IMR-90 (cell line): ENCODE measurements around the gene AUH. TPM values are rescaled to one million over a fixed set of nuclear protein-coding genes. Genes with fewer than 3 reads are reported as not detected.

ENCODE experiments used
- ATAC-seq: fragments of 200-7000 bp; cut with Tn5 transposase; 2 replicates; pipeline ENCODE4 v1.9.1; 2020; ENCODE audit warnings: low read depth, mild to moderate bottlenecking, moderate library complexity
- BruUV-seq: library from RNA; stranded (reverse); fragments of 400-500 nt; replicated peaks from 2 replicates; lab custom pipeline; 2021; lab: Mats Ljungman, UMichigan
- CTCF ChIA-PET: fragments of 300-600 bp; formaldehyde crosslinking; extraction: SDS; loops from one replicate; lab custom pipeline; 2021; ENCODE audit warnings: antibody characterized with exemption; lab: Yijun Ruan, JAX
- POLR2A ChIA-PET: fragments of 300-600 bp; sonication (Branson Sonifier 250); formaldehyde crosslinking; loops from one replicate; lab custom pipeline; 2022; ENCODE audit warnings: antibody characterized with exemption; ENCODE audit not compliant: unreplicated experiment; lab: Charles Lee
- DNase-seq: peaks from one replicate; pipeline ENCODE4 v3.0.0; 2013
- H2AFZ ChIP-seq: replicated peaks from 2 replicates; pipeline ENCODE3; 2013; ENCODE audit warnings: low read length, mild to moderate bottlenecking; ENCODE audit not compliant: poor library complexity
- H2AK5ac ChIP-seq: 2 replicates; pipeline ENCODE4 v1.6.1; 2013; ENCODE audit warnings: low read depth, low read length, inconsistent platforms
- H2AK9ac ChIP-seq: replicated peaks from 2 replicates; pipeline ENCODE3; 2013; ENCODE audit warnings: mild to moderate bottlenecking, low read depth, low read length, moderate library complexity; ENCODE audit not compliant: poor library complexity
- H2BK120ac ChIP-seq: 2 replicates; pipeline ENCODE4 v1.6.1; 2013; ENCODE audit warnings: low read depth, low read length, inconsistent platforms
- H2BK15ac ChIP-seq: 3 replicates; pipeline ENCODE4 v1.6.1; 2013; ENCODE audit warnings: low read depth, low read length, inconsistent platforms
- H2BK20ac ChIP-seq: 2 replicates; pipeline ENCODE4 v1.6.1; 2013; ENCODE audit warnings: low read depth, mild to moderate bottlenecking, inconsistent platforms, low read length, moderate library complexity
- H2BK5ac ChIP-seq: 2 replicates; pipeline ENCODE4 v1.6.1; 2013; ENCODE audit warnings: mild to moderate bottlenecking, low read depth, low read length, inconsistent platforms; ENCODE audit not compliant: poor library complexity, severe bottlenecking
- H3K14ac ChIP-seq: replicated peaks from 2 replicates; pipeline ENCODE4 v1.6.1; 2013; ENCODE audit warnings: low read depth, low read length, inconsistent platforms
- H3K18ac ChIP-seq: 2 replicates; pipeline ENCODE4 v1.6.1; 2013; ENCODE audit warnings: low read depth, low read length, control low read depth
- H3K23ac ChIP-seq: 2 replicates; pipeline ENCODE4 v1.6.1; 2013; ENCODE audit warnings: low read depth, low read length, inconsistent platforms
- H3K27ac ChIP-seq: 2 replicates; pipeline ENCODE4 v1.5.1; 2013; ENCODE audit warnings: mild to moderate bottlenecking, control low read depth, low read length; ENCODE audit not compliant: insufficient read depth
- H3K27me3 ChIP-seq: 2 replicates; pipeline ENCODE4 v1.6.1; 2013; ENCODE audit warnings: low read length; ENCODE audit not compliant: control insufficient read depth, insufficient read depth
- H3K36me3 ChIP-seq: 2 replicates; pipeline ENCODE4 v1.6.1; 2013; ENCODE audit warnings: low read length, mixed read lengths; ENCODE audit not compliant: control insufficient read depth, insufficient read depth
- H3K4ac ChIP-seq: 2 replicates; pipeline ENCODE4 v1.6.1; 2013; ENCODE audit warnings: low read depth, low read length, inconsistent platforms
- H3K4me1 ChIP-seq: 2 replicates; pipeline ENCODE4 v1.6.1; 2013; ENCODE audit warnings: low read length, mixed read lengths; ENCODE audit not compliant: control insufficient read depth, insufficient read depth
- H3K4me2 ChIP-seq: 2 replicates; pipeline ENCODE4 v1.6.1; 2013; ENCODE audit warnings: low read depth, mild to moderate bottlenecking, control low read depth, low read length, moderate library complexity
- H3K4me3 ChIP-seq: 2 replicates; pipeline ENCODE4 v1.5.1; 2013; ENCODE audit warnings: low read depth, mild to moderate bottlenecking, control low read depth, low read length, moderate library complexity; ENCODE audit not compliant: insufficient read depth
- H3K56ac ChIP-seq: 2 replicates; pipeline ENCODE4 v1.6.1; 2013; ENCODE audit warnings: low read length, inconsistent platforms; ENCODE audit not compliant: insufficient read depth; ENCODE audit errors: extremely low read depth
- H3K79me1 ChIP-seq, 2 experiments: 2 replicates each; pipeline ENCODE4 v1.6.1; 2013; ENCODE audit warnings: low read length in 2 of 2, inconsistent platforms in 1 of 2, low read depth in 1 of 2
- H3K9ac ChIP-seq: 2 replicates; pipeline ENCODE4 v1.6.1; 2013; ENCODE audit warnings: low read depth, low read length, control low read depth
- H3K9me1 ChIP-seq: 2 replicates; pipeline ENCODE4 v1.6.1; 2013; ENCODE audit warnings: low read length, inconsistent platforms; ENCODE audit not compliant: insufficient read depth
- H3K9me3 ChIP-seq: 2 replicates; pipeline ENCODE4 v1.6.1; 2013; ENCODE audit warnings: low read length; ENCODE audit not compliant: control insufficient read depth, insufficient read depth
- H4K20me1 ChIP-seq: 2 replicates; pipeline ENCODE4 v1.6.1; 2013; ENCODE audit warnings: low read length, inconsistent platforms; ENCODE audit not compliant: insufficient read depth
- H4K5ac ChIP-seq: 2 replicates; pipeline ENCODE4 v1.6.1; 2013; ENCODE audit warnings: mild to moderate bottlenecking, low read depth, low read length, control low read depth
- H4K8ac ChIP-seq, 2 experiments: 2 replicates each; pipeline ENCODE4 v1.6.1; 2013; ENCODE audit warnings: low read depth in 2 of 2, low read length in 2 of 2, control low read depth in 1 of 2, inconsistent platforms in 1 of 2
- H4K91ac ChIP-seq: 2 replicates; pipeline ENCODE4 v1.6.1; 2013; ENCODE audit warnings: low read depth, low read length, inconsistent platforms; ENCODE audit not compliant: insufficient read depth
- BHLHE40 ChIP-seq: fragments of 150-350 bp; IDR thresholded peaks from 2 replicates; pipeline ENCODE4 v1.6.1; 2016; ENCODE audit warnings: mild to moderate bottlenecking, low read depth, low read length
- CEBPB ChIP-seq: IDR thresholded peaks from 2 replicates; pipeline ENCODE4 v1.6.1; 2012; ENCODE audit warnings: low read depth, low read length, improper control_type of control experiment
- FOS ChIP-seq: fragments of 150-350 bp; IDR thresholded peaks from 2 replicates; pipeline ENCODE4 v1.6.1; 2016; ENCODE audit warnings: low read depth, low read length
- MXI1 ChIP-seq: IDR thresholded peaks from 2 replicates; pipeline ENCODE4 v1.6.1; 2012; ENCODE audit warnings: low read depth, mild to moderate bottlenecking, low read length, moderate library complexity, borderline replicate concordance
- POLR2A ChIP-seq: IDR thresholded peaks from 2 replicates; pipeline ENCODE4 v1.6.1; 2012; ENCODE audit warnings: mild to moderate bottlenecking, low read depth, low read length
- RAD21 ChIP-seq: IDR thresholded peaks from 2 replicates; pipeline ENCODE4 v1.6.1; 2012; ENCODE audit warnings: low read length, improper control_type of control experiment
- RCOR1 ChIP-seq: IDR thresholded peaks from 2 replicates; pipeline ENCODE4 v1.6.1; 2012; ENCODE audit warnings: mild to moderate bottlenecking, low read length, improper control_type of control experiment; ENCODE audit not compliant: insufficient replicate concordance
- RFX5 ChIP-seq: IDR thresholded peaks from 2 replicates; pipeline ENCODE4 v1.8.0; 2012; ENCODE audit warnings: low read depth, mild to moderate bottlenecking, low read length, moderate library complexity
- SMC3 ChIP-seq: fragments of 150-350 bp; IDR thresholded peaks from 2 replicates; pipeline ENCODE4 v1.6.1; 2016; ENCODE audit warnings: low read depth, mild to moderate bottlenecking, antibody characterized with exemption, low read length, moderate library complexity
- WGBS, 2 experiments: methylation state at CpG; one replicate each; pipeline versions ENCODE4 v1.1.5 to v1.1.7; 2013; ENCODE audit warnings: missing lambda C conversion rate in 2 of 2; ENCODE audit not compliant: insufficient read length in 1 of 2; ENCODE audit errors: extremely low coverage in 2 of 2; 5-methylcytosine and 5-hydroxymethylcytosine counted together
- dilution Hi-C: fragments of 300-500 bp; cut with HindIII; formaldehyde crosslinking; loops from one replicate; pipeline ENCODE4 v1.14.3; 2018; ENCODE audit warnings: low sequenced_read_pairs; ENCODE audit not compliant: unreplicated experiment
- in situ Hi-C: fragments of 300-500 bp; cut with MboI; formaldehyde crosslinking; loops from 3 replicates; pipeline ENCODE4 v1.14.3; 2019; ENCODE audit warnings: low sequenced_read_pairs, inconsistent platforms, mixed read lengths
- intact Hi-C: fragments of 100-400 bp; cut with micrococcal nuclease; formaldehyde crosslinking; loops from 2 replicates; pipeline ENCODE4 v1.10.0; 2022
- polyA plus RNA-seq, 3 experiments: library from polyadenylated mRNA; depleted of rRNA; stranded (reverse); fragments of >200 nt; gene quantifications; 2 replicates each; pipeline ENCODE4 v1.2.3, GENCODE V29; 2012; ENCODE audit warnings: low replicate concordance in 1 of 3
- total RNA-seq: library from RNA; depleted of rRNA; stranded (reverse); fragments of >200 nt; gene quantifications from 2 replicates; pipeline ENCODE4 v1.2.3, GENCODE V29; 2012

The AUH gene
- total and polyA plus RNA-seq, 2 of the 4 experiments (the other 2 are of a cell fraction) = 5.9 to 8.1 TPM

DNA sequence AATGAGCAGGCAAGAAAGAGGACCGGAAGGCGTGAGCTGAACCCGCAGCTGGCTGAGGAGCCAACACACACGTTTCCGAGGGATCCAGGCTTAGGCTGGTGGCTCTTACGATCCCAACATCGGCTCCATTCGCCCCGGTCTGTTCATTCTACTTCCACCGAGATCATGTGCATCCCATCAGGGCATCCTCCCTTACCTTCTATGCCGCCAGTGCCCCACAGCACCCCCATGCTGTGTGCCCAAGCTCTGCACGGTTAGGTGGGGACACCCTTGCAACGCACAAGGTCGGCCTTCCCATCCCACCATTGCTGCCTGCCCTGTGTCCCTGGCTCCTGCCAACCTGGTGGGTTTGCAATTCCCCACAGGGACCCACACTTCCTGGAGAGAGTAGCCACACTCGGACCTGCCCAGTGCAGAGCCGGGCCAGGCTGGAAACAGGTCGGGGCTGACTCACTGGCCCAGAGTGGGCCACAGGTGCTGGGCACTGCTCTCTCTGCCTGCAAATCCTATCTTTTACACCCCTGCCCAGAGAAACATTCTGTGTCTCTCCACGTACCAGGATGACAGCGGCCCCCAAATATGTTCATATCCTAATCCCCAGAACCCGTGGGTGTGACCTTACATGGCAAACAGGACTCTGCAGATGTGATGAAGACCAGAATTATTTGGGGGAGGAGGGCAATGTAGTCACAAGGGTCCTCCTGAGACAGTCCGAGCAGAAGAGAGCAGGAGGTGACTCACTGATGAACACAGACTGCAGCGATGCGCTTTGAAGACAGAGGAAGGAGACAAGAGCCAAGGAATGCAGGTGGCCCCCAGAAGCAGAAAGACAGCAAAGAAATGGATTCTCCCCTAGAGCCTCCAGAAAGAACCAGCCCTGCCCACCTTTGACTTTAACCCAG is 182.2 kb downstream of the AUH start:
- CTCF ChIA-PET = no interaction called here
- H3K4me1 ChIP-seq = peaks cover 10% of the 10 kb centered on the region
- peak overlapping the region; percentile 62 for H3K27ac ChIP-seq
- BruUV-seq = no TSS peak
- peak overlapping the region; percentile 99 for H2AK5ac ChIP-seq
- peak overlapping the region; percentile 91 for H3K14ac ChIP-seq
- no peak overlapping the region for H3K4me3 ChIP-seq
- peak overlapping the region; percentile 77 for H2AFZ ChIP-seq
- H4K91ac ChIP-seq = peak overlapping the region; percentile 98
- no peaks in the 10 kb centered on the region for H3K36me3 ChIP-seq
- no peak overlapping the region; the same call in 1 of the 2 replicates for H3K9ac ChIP-seq
- in situ Hi-C loops (no loop called here), intact Hi-C loops (no loop called here), dilution Hi-C loops (no loop called here)
- no peaks in the 10 kb centered on the region for H4K20me1 ChIP-seq
- peak overlapping the region; percentile 98 for H2BK20ac ChIP-seq
- peak overlapping the region; percentile 98 for H3K4ac ChIP-seq
- peak overlapping the region; percentile 43; the same call in 1 of the 2 replicates for H3K56ac ChIP-seq
- TF ChIP-seq RCOR1 (peak; percentile 87), POLR2A (peak; percentile 18; the same call in 1 of the 2 replicates), BHLHE40 (peak; percentile 12; the same call in 1 of the 2 replicates), MXI1 (no peak), SMC3 (0 out of 2 replicates have a peak, but pooled peaks have one; percentile 1), RAD21 (peak; percentile 11; the same call in 1 of the 2 replicates), RFX5 (no peak), CEBPB (peak; percentile 9; the same call in 1 of the 2 replicates), FOS (peak; percentile 73)
- H3K18ac ChIP-seq = peak overlapping the region; percentile 69
- POLR2A ChIA-PET = no interaction called here
- H2BK15ac ChIP-seq = peak overlapping the region; percentile 96; the same call in 2 of the 3 replicates
- no peak overlapping the region for H3K4me2 ChIP-seq
- H2AK9ac ChIP-seq = peak overlapping the region; percentile 94
- H2BK5ac ChIP-seq = peak overlapping the region; percentile 98
- peak overlapping the region; percentile 78 for H4K5ac ChIP-seq
- peak; percentile 89 for ATAC-seq
- peak overlapping the region; percentile 91 to 95 for H4K8ac ChIP-seq
- peaks cover 14% of the 10 kb centered on the region for H3K9me1 ChIP-seq
- H3K9me3 ChIP-seq = no peaks in the 10 kb centered on the region
- WGBS, 2 experiments = 66% methylated on average over 8 of the region's 23 CpGs; no CpG with 5 or more reads in 1 of the 2 experiments
- H2BK120ac ChIP-seq = peak overlapping the region; percentile 98
- H3K79me1 ChIP-seq = peaks cover 3 to 8% of the 10 kb centered on the region in 2 experiments; a peak in 2 of 4 replicates
- H3K27me3 ChIP-seq = no peaks in the 10 kb centered on the region
- DNase-seq = peak; percentile 96
- peak overlapping the region; percentile 93 for H3K23ac ChIP-seq
